WTC11 (cell line): ENCODE data around the gene BCL2L11. TPM values are rescaled to one million over a fixed set of nuclear protein-coding genes. Genes with fewer than 3 reads are reported as not detected.

Source experiments
- ATAC-seq: fragments of 200-7000 bp; cut with Tn5 transposase; 2 replicates; pipeline ENCODE4 v1.10.0; 2021; ENCODE audit warnings: mild to moderate bottlenecking, moderate library complexity
- CTCF ChIA-PET: fragments of 300-600 bp; sonication (Branson Sonifier 250); formaldehyde crosslinking; loops from one replicate; lab custom pipeline; 2021; ENCODE audit warnings: antibody characterized with exemption; lab: Charles Lee
- POLR2A ChIA-PET: fragments of 350-600 bp; sonication (Branson Sonifier 250); formaldehyde crosslinking; loops from one replicate; lab custom pipeline; 2021; ENCODE audit warnings: antibody characterized with exemption; lab: Charles Lee
- DNase-seq: peaks from one replicate; pipeline ENCODE4 v3.0.0; 2021; ENCODE audit warnings: low spot score
- H3K27ac Mint-ChIP-seq: 2 replicates; pipeline ENCODE4 v1.8.0; 2021; ENCODE audit warnings: mixed read lengths
- H3K27me3 Mint-ChIP-seq: 2 replicates; pipeline ENCODE4 v1.8.0; 2021; ENCODE audit warnings: low read depth, mild to moderate bottlenecking, moderate library complexity, mixed read lengths
- H3K36me3 Mint-ChIP-seq: 2 replicates; pipeline ENCODE4 v1.8.0; 2021; ENCODE audit warnings: mixed read lengths
- H3K4me1 Mint-ChIP-seq: 2 replicates; pipeline ENCODE4 v1.8.0; 2022; ENCODE audit warnings: mixed read lengths
- H3K4me3 Mint-ChIP-seq: 2 replicates; pipeline ENCODE4 v1.8.0; 2021; ENCODE audit warnings: mild to moderate bottlenecking, moderate library complexity, mixed read lengths
- H3K9me3 Mint-ChIP-seq: 2 replicates; pipeline ENCODE4 v1.8.0; 2021; ENCODE audit warnings: mixed read lengths
- ATF6 ChIP-seq: sonication (generic); formaldehyde crosslinking; IDR thresholded peaks from 2 replicates; pipeline ENCODE4 v1.8.1; 2023; ENCODE audit warnings: mild to moderate bottlenecking, missing genetic modification reagents
- ELF4 ChIP-seq: sonication (generic); formaldehyde crosslinking; IDR thresholded peaks from 2 replicates; pipeline ENCODE4 v1.8.1; 2022; ENCODE audit warnings: low read depth, mild to moderate bottlenecking, moderate library complexity, missing genetic modification reagents
- EMX1 ChIP-seq: fragments of 250-450 bp; sonication (Bioruptor Pico); IDR thresholded peaks from 2 replicates; pipeline ENCODE4 v1.8.0; 2021; ENCODE audit warnings: mild to moderate bottlenecking
- FOXJ3 ChIP-seq: sonication (generic); formaldehyde crosslinking; IDR thresholded peaks from 2 replicates; pipeline ENCODE4 v1.9.0; 2021; ENCODE audit warnings: missing genetic modification reagents, mild to moderate bottlenecking, borderline replicate concordance
- GRHL2 ChIP-seq: fragments of 250-450 bp; sonication (Bioruptor Pico); IDR thresholded peaks from 2 replicates; pipeline ENCODE4 v1.8.0; 2022; ENCODE audit warnings: mild to moderate bottlenecking, moderate library complexity; ENCODE audit not compliant: insufficient replicate concordance, severe bottlenecking
- HMGA2 ChIP-seq: fragments of 250-450 bp; sonication (Bioruptor Pico); IDR thresholded peaks from 2 replicates; pipeline ENCODE4 v1.4.0; 2021; ENCODE audit warnings: mild to moderate bottlenecking, moderate library complexity
- NFATC4 ChIP-seq: fragments of 250-450 bp; sonication (Bioruptor Pico); IDR thresholded peaks from 2 replicates; pipeline ENCODE4 v1.9.0; 2021; ENCODE audit warnings: mild to moderate bottlenecking
- NR2C2 ChIP-seq: sonication (generic); formaldehyde crosslinking; IDR thresholded peaks from 2 replicates; pipeline ENCODE4 v1.8.0; 2022; ENCODE audit warnings: mild to moderate bottlenecking, missing genetic modification reagents
- OVOL2 ChIP-seq: fragments of 250-450 bp; sonication (Bioruptor Pico); IDR thresholded peaks from 2 replicates; pipeline ENCODE4 v1.9.0; 2021; ENCODE audit warnings: mild to moderate bottlenecking, borderline replicate concordance
- RELA ChIP-seq: sonication (generic); formaldehyde crosslinking; IDR thresholded peaks from 2 replicates; pipeline ENCODE4 v1.8.1; 2022; ENCODE audit warnings: missing genetic modification reagents, mild to moderate bottlenecking, borderline replicate concordance
- TEAD1 ChIP-seq: sonication (generic); formaldehyde crosslinking; IDR thresholded peaks from 2 replicates; pipeline ENCODE4 v1.8.0; 2022; ENCODE audit warnings: mild to moderate bottlenecking, missing genetic modification reagents
- TEAD4 ChIP-seq: sonication (generic); formaldehyde crosslinking; IDR thresholded peaks from 2 replicates; pipeline ENCODE4 v1.8.0; 2022; ENCODE audit warnings: mild to moderate bottlenecking, missing genetic modification reagents
- USF1 ChIP-seq: sonication (generic); formaldehyde crosslinking; IDR thresholded peaks from 2 replicates; pipeline ENCODE4 v1.8.0; 2022; ENCODE audit warnings: mild to moderate bottlenecking, missing genetic modification reagents
- ZBTB43 ChIP-seq: sonication (generic); formaldehyde crosslinking; IDR thresholded peaks from 2 replicates; pipeline ENCODE4 v1.8.1; 2023; ENCODE audit warnings: mild to moderate bottlenecking, missing genetic modification reagents
- ZNF138 ChIP-seq: sonication (generic); formaldehyde crosslinking; conservative IDR thresholded peaks from 2 replicates; pipeline ENCODE4 v1.8.1; 2022; ENCODE audit warnings: mild to moderate bottlenecking, moderate library complexity, missing genetic modification reagents
- ZNF219 ChIP-seq: sonication (generic); formaldehyde crosslinking; IDR thresholded peaks from 2 replicates; pipeline ENCODE4 v1.8.0; 2023; ENCODE audit warnings: missing genetic modification reagents, mild to moderate bottlenecking, borderline replicate concordance
- ZNF317 ChIP-seq: sonication (generic); formaldehyde crosslinking; IDR thresholded peaks from 2 replicates; pipeline ENCODE4 v1.8.1; 2023; ENCODE audit warnings: low read depth, mild to moderate bottlenecking, moderate library complexity, missing genetic modification reagents, borderline replicate concordance
- total RNA-seq: library from RNA; stranded (reverse); gene quantifications from 3 replicates; pipeline ENCODE4 v1.2.3, GENCODE V29; 2021
- TF ChIP-seq, protein P1 (sequence below): fragments of 250-450 bp; sonication (Bioruptor Pico); IDR thresholded peaks from 2 replicates; pipeline ENCODE4 v1.9.0; 2021; ENCODE audit warnings: mild to moderate bottlenecking
- TF ChIP-seq, protein P2 (sequence below): fragments of 250-450 bp; sonication (Bioruptor Pico); IDR thresholded peaks from 2 replicates; pipeline ENCODE4 v1.9.0; 2021; ENCODE audit warnings: mild to moderate bottlenecking

The BCL2L11 gene
- total RNA-seq, 1 experiment from 2014 or later = 19.3 TPM

GRCh38 chr2:111148225-111148873 lies 27.6 kb downstream of the BCL2L11 start (continued):
- TF ChIP-seq OVOL2 (CRISPR knock-in tag) (no peak), NR2C2 (CRISPR knock-in tag) (no peak), GRHL2 (CRISPR knock-in tag) (no peak), TEAD1 (CRISPR knock-in tag) (no peak)
- TF ChIP-seq, protein P1, sequence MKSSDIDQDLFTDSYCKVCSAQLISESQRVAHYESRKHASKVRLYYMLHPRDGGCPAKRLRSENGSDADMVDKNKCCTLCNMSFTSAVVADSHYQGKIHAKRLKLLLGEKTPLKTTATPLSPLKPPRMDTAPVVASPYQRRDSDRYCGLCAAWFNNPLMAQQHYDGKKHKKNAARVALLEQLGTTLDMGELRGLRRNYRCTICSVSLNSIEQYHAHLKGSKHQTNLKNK (CRISPR knock-in tag) = no peak
- TF ChIP-seq, all 79 proteins: peak for 0

DNA sequence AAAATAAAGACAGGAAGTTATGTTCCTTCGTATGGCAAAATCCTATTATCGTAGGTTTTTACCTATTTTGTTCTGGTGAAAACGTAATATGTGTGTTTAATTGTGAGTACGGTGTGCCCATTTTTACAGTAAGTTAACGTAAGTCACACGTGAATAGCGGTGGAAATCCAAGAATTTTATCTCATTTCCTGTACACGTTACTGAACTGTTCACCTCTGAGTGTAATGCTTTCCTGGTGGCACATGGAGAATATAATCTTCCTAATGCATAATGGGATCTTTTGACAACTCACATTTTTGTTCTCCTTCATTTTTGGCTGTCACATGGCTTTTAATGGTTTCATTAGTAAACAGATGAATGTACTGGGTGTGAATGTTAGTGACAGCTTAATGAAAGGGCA lies 28.2 kb downstream of the BCL2L11 start:
- ATAC-seq (no peak), DNase-seq (no peak)
- CTCF ChIA-PET = interaction anchor here (1.6 kb wide), 1 partner anchor 32 kb away, joined by 3 read pairs; no protein-coding TSS in a partner anchor
- no peak overlapping the region for H3K27ac Mint-ChIP-seq
- TF ChIP-seq, protein P2, sequence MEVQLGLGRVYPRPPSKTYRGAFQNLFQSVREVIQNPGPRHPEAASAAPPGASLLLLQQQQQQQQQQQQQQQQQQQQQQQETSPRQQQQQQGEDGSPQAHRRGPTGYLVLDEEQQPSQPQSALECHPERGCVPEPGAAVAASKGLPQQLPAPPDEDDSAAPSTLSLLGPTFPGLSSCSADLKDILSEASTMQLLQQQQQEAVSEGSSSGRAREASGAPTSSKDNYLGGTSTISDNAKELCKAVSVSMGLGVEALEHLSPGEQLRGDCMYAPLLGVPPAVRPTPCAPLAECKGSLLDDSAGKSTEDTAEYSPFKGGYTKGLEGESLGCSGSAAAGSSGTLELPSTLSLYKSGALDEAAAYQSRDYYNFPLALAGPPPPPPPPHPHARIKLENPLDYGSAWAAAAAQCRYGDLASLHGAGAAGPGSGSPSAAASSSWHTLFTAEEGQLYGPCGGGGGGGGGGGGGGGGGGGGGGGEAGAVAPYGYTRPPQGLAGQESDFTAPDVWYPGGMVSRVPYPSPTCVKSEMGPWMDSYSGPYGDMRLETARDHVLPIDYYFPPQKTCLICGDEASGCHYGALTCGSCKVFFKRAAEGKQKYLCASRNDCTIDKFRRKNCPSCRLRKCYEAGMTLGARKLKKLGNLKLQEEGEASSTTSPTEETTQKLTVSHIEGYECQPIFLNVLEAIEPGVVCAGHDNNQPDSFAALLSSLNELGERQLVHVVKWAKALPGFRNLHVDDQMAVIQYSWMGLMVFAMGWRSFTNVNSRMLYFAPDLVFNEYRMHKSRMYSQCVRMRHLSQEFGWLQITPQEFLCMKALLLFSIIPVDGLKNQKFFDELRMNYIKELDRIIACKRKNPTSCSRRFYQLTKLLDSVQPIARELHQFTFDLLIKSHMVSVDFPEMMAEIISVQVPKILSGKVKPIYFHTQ (CRISPR knock-in tag) = no peak
- TF ChIP-seq TEAD4 (CRISPR knock-in tag) = no peak
- no peak for TF ChIP-seq ATF6 (CRISPR knock-in tag)
- TF ChIP-seq HMGA2 = no peak
- no peak for TF ChIP-seq ELF4
- no peak for TF ChIP-seq USF1 (CRISPR knock-in tag)
- TF ChIP-seq NFATC4 (CRISPR knock-in tag) = no peak
- no peak for TF ChIP-seq ZNF219 (CRISPR knock-in tag)
- no peak for TF ChIP-seq NR2C2 (CRISPR knock-in tag)
- TF ChIP-seq ZNF138 (CRISPR knock-in tag) = no peak
- TF ChIP-seq RELA (CRISPR knock-in tag) = no peak
- no peak for TF ChIP-seq EMX1 (CRISPR knock-in tag)
- no peak for TF ChIP-seq GRHL2 (CRISPR knock-in tag)
- no peak for TF ChIP-seq ZNF317 (CRISPR knock-in tag)
- TF ChIP-seq FOXJ3 (CRISPR knock-in tag) = no peak
- no peak for TF ChIP-seq ZBTB43 (CRISPR knock-in tag)
- TF ChIP-seq, all 79 proteins: peak for 0
- Mint-ChIP-seq H3K4me3 (no peak overlapping the region), H3K27me3 (no peaks in the 10 kb centered on the region), H3K36me3 (peaks cover 26% of the 10 kb centered on the region), H3K9me3 (no peaks in the 10 kb centered on the region), H3K4me1 (peaks cover 12% of the 10 kb centered on the region)
- POLR2A ChIA-PET = no interaction called here
